Inferior parietal cortex (tissue), 1 donor: ENCODE data around the gene TNNI3K.
A peak's percentile ranks its signal among the peaks of the same experiment; 100 is the strongest.

ENCODE experiments used
- DNase-seq: peaks from one replicate; pipeline ENCODE4 v3.0.0-alpha.2; 2016; ENCODE audit errors: extremely low spot score

TNNI3K gene

DNA sequence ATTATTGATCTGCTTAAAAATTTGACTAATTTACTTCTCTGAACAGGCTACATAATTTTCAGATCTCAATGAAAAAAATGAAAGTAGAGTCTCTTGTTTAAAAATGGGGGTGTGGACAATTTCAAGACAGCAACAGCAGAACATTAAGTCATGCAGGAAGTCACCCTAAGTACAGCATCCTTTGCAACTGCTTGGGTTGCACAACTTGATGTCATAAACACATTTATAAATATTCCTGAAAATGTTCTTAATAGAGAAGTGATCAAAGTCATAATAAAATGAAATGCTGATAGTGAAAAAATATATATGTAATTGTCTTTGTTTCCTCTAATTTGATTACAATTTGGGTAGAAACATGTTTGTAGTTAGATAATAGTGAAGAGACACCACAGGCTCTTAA lies 79.3 kb downstream of the TNNI3K start:
- no peak for DNase-seq

- DNase-seq, result no peak
These were observed 81.1 kb downstream of the TNNI3K start for GRCh38 chr1:74316302-74316701.

- DNase-seq, result no peak
These were observed 82.5 kb downstream of the TNNI3K start for GRCh38 chr1:74317663-74318062.

DNA sequence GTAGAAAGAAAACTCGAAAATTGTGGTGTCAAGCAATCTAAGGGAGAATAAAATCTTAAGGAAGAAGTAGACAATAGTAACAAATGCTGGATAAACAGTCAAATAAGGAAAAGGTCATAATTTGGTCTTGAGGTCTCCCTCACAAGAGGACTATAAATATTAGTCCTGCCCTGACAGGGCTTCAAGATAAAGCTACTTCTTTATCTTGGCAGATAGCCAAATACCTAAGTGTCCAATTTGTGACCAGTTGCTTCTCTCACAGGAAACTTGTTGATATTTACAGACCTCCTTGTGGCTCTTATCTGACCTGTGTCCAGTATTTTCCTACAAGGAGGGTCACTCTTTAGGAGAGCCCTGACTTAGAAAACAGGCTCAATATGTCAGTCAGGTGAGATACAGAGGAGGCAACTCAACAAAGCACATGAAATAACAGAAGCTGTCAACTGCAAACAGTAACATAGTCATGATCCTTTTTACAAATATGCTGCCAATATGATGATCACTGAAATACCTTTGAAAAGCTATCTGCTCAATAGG lies 88.8 kb downstream of the TNNI3K start:
- no peak for DNase-seq

GRCh38 chr1:74324684-74325448 lies 89.7 kb downstream of the TNNI3K start:
- no peak for DNase-seq

- DNase-seq, result no peak
These were observed 93.7 kb downstream of the TNNI3K start for GRCh38 chr1:74328851-74329250.

- DNase-seq, result no peak
These were observed 98.1 kb downstream of the TNNI3K start for GRCh38 chr1:74333244-74333643.

DNA sequence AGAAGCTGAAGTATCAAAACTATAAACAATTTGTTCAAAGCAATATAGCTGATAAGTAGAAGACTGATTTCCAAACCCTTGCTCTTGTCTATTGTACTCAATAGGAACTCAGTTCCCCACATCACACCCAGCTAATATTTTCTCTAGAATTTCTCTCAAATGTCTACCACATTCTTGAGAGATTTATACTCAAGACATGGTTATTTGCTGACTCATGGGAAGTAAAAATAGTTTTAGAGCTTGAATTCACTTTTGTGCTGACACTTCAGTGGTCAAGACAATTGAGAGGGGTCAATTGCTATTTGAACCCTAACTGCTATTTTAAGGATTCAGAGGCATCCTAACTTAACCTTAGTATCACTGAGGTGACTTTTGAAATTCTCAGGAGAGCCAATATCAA lies 99.0 kb downstream of the TNNI3K start:
- no peak for DNase-seq

GRCh38 chr1:74340656-74341055 lies 105.5 kb downstream of the TNNI3K start:
- no peak for DNase-seq

DNA sequence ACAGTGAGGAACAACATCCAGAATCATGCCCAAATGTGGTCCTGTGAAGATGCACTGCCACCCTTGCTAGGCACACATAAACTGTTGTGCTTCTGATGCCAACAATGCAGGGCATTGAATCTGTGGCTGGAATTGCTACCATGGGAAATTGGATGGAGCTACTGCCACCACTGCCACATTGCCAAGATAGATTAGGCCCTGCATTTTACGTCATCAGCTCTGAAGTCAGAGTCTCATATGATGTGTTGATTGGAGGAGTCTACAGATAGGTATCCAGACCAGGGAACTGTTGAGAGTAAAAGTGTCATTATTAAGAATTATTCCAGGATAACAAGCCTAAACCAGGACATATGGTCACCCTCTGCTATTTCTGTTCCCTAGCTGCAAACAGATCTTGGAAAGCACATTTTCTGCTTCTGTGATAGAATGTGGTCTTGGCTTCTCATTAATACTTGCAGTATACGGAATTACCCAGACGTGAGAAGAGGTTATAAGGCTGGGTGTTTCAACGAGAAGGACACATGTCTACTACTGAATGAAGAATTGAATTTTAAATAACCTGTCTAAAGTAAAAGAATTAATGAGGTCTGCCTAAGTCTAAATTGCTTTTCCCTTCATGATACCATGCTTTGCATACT lies 106.6 kb downstream of the TNNI3K start:
- DNase-seq, result no peak

DNA sequence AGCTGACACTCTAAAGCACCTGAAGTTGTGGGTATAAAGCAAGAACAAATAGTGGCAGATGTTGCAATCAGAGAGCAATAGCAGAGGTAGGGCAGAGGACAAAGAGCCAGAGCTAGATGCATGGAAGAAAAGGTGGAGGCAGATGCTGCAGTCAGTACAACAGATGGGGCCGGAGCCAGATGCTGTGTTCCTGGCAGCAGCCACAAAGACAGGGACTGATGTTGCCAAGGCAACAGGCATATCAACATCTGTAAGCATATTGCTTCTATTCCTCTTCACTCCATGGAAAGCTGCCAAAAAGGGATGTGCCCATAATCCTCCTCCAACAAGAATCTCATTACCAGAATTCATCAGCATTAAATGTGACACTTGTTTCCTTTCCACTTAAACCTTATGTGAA lies 108.0 kb downstream of the TNNI3K start:
- DNase-seq, result peak; percentile 58

- no peak for DNase-seq
These were observed 109.2 kb downstream of the TNNI3K start for GRCh38 chr1:74344387-74344786.

DNA sequence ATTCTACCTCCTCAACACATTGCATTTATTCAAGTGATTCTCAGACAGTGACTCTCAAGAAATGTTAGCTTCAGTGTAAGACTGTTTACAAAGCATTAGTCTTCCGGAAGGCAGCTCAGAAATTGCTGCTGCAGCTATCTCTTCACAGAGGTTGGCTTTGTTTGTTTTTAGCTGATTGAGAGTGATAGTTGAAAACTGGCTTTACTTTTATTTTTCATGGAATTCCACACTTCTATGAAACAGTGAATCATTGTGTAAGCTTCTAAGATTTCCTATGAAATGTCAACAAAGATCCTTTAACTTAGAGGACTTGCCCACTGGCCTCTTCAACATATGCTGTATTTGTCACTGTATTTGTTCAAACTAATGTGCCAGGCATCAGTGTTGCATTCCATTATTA lies 121.3 kb downstream of the TNNI3K start:
- no peak for DNase-seq

DNA sequence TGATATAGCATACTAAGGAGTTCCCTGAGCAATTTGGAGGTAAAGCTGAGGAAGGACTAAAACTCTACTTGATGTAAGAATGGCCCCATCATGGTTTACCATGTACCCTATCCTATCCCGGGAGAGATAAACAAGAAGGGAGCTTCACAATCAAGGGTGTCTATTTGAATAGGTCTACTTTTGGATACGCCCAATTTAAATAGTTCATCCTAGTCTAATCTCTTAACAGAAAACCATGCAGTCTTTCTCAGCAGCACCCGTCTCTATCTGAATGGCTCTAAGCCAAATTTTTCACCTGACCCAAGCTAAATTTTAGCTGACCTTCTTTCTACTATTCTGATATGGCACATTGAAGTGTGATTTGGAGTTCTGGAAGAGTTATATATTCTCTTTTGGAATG lies 122.0 kb downstream of the TNNI3K start:
- no peak for DNase-seq

GRCh38 chr1:74357756-74358155 lies 122.6 kb downstream of the TNNI3K start:
- no peak for DNase-seq

GRCh38 chr1:74362691-74363090 lies 127.5 kb downstream of the TNNI3K start:
- no peak for DNase-seq

DNA sequence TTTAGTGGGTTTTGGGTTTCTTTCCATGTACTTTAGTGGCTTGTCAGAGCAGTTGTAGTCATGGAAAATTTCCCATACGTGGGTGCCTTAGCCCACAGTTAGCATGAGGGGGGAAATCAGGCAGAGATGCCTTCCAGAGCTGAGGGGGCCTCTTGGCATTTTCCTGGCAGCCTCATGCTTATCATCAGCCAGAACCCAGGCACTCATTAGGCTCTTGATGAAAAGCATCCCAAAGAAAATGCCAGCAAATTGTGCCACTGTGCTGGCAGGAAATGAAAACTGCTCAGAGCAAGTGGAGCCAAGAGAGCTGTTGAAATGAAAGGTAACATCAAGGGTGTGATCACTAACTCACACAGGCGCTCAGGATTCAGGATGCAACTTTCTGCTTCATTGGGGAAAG lies 128.0 kb downstream of the TNNI3K start:
- no peak for DNase-seq

- DNase-seq, result no peak
These were observed 132.1 kb downstream of the TNNI3K start for GRCh38 chr1:74367175-74367813.

DNA sequence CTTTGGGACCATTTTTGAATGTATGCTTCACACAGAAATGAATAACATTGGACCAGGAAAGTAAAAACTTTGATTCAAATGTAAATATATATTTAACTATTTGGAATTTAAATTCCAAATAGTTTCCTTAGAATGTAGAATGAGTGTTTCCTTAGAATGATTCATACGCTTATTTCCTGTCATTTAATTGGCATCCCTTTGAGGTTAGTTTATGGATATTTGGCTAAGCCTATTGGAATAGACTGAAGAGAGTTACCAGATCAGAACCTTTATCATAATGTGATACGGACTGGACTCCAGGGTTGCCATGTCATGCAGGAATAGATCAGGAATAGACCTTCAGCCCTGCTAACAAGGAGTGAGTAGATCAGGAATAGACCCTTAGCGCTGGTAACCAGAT lies 133.1 kb downstream of the TNNI3K start:
- no peak for DNase-seq

DNA sequence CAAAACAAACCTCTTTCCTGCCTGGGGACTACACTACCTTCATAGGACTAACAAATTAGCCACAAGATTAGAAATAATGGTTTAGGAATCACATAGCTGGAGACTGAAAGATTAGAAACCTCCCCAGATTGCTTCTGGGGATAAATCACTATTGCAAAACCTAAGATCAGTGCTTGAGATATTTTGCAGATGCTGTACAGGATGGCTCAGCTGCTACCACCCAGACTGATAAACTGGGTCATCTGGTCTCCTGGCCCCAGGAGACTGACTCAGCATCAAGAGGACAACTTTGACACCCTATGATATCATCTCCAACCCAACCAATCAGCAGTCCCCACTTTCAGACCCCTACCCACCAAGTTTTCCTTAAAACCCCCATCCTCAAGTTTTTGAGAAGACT lies 140.2 kb downstream of the TNNI3K start:
- DNase-seq, result no peak

- DNase-seq, result no peak
These were observed 145.1 kb downstream of the TNNI3K start for GRCh38 chr1:74380252-74380651.

DNA sequence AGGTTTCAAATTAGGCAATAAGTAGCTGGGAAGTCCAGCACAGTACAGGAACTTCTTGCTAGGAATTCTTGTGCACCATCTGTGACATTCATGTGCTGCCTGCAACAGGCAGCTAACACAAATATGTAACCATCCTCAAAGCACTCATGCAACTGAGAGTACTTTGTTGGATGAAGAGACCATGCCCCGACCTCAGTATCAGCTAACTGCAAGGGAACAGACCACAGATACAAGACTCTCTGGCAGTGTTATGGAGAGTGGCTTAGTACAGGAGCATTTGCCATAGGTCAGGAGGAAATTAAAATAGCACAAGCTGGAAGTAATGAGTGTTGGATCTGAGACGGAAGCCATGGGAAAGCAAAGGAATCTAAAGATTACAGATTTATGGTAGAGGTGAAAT lies 153.7 kb downstream of the TNNI3K start:
- no peak for DNase-seq

- DNase-seq, result no peak
These were observed 157.0 kb downstream of the TNNI3K start for GRCh38 chr1:74392186-74392585.
